GM12892 (cell line): ENCODE results near the gene VGLL1.

Source experiments
- POLR2A ChIP-seq: IDR thresholded peaks from 2 replicates; pipeline ENCODE4 v1.6.1; 2011; ENCODE audit warnings: low read depth, low read length, control low read depth
- POLR2AphosphoS5 ChIP-seq: IDR thresholded peaks from 2 replicates; pipeline ENCODE4 v1.6.1; 2011; ENCODE audit warnings: low read depth, low read length, control low read depth
- TAF1 ChIP-seq: IDR thresholded peaks from 2 replicates; pipeline ENCODE4 v1.6.1; 2011; ENCODE audit warnings: low read depth, mild to moderate bottlenecking, control low read depth, low read length, borderline replicate concordance

DNA sequence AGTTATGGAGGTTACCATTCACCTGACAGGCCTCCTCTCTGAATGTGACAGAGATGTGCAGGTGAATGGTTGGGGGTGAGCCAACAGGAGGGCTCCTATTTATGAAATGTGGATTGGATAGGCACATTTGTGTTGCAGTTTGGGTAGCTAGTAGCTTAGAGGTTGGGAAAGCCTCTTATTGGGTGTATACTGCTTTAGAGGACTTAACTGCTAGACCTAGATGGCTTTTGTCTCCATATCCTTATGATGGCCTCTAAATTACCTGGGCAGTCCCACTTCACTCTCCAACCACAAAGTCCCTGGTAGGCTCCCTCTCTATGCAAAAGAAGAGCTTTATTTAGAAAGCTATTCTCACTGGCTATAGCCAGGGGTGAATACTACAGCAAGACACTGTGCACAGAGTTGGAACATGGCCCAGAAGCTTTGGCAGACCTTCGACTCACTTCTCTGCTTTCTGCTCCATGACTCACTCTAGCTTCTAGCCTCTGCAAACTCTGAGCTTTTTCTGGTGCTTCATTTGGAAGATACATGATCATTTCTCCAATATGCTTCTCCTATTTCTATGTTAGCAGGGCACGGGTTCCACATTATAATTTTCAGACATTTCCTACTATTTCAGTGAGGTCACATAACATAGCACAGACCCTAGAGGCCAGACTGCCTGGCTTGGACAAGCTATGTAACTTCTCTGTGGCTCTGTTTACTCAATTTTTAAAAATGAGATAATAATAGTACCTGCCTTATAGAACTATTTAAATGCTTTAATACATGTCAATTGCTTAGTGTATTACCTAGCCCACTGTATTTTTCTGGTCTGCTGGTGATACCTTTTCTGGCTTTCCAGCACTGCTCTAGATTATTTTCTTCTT is 6.0 kb upstream of the VGLL1 start:
- TF ChIP-seq POLR2AphosphoS5, result no peak
- no peak for TF ChIP-seq TAF1
- no peak for TF ChIP-seq POLR2A
